ENCODE results near the gene HIPK3. TPM values are rescaled to one million over a fixed set of nuclear protein-coding genes. Genes with fewer than 3 reads are reported as not detected.

The HIPK3 gene
- total and polyA plus RNA-seq, 9 of the 15 experiments (the other 6 are each of a cell fraction or from before 2014, with no cell fraction given), result 2.3 to 19.6 (median 7.5) TPM

DNA sequence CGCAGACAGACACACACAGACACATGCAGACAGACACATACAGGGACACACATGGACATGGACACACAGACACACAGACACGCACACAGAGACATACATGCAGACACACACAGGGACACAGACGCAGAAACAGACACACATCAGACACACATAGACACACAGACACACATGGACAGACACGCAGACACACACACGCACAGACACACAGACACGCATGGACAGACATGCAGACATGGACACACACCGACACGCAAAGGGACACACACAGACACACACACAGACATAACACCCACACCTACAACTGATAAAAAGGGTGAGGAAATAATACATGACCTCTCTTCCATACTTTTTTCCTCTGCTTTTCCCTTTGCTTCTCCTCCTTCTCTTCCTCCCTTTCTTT lies 146.2 kb downstream of the HIPK3 start:
- WGBS (ENCODE audit: insufficient coverage, low coverage, missing lambda C conversion rate), result 5% methylated on average over 6 of the region's 8 CpGs
- FAIRE-seq (no peak), DNase-seq (ENCODE audit: extremely low read depth in 1 of 4, low spot score in 3 of 4) (no peak), ATAC-seq (no peak)
- intact Hi-C loops (cut with micrococcal nuclease) (no loop called here), in situ Hi-C loops (cut with MboI) (no loop called here)
- Histone ChIP-seq H3K79me2 (ENCODE audit: control insufficient read depth, insufficient read depth, low read length) (no peaks in the 10 kb centered on the region), H3K27ac (ENCODE audit: extremely low read depth, low read depth, low read length) (no peak overlapping the region), H3K4me3 (no peak overlapping the region), H3K4me2 (ENCODE audit: insufficient read depth, low read length) (no peak overlapping the region), H3K9ac (ENCODE audit: insufficient read depth in 1 of 2, low read depth in 2 of 2, low read length in 2 of 2) (no peak overlapping the region), H3K4me1 (replicated peaks in 1 of 2; ENCODE audit: control insufficient read depth in 2 of 2, insufficient read depth in 2 of 2, low read length in 2 of 2) (no peaks in the 10 kb centered on the region), H3K9me1 (ENCODE audit: control insufficient read depth, insufficient read depth, low read length) (peaks cover 2% of the 10 kb centered on the region), H4K20me1 (replicated peaks; ENCODE audit: control insufficient read depth, insufficient read depth, low read length) (no peaks in the 10 kb centered on the region), H3K9me3 (replicated peaks; ENCODE audit: control insufficient read depth, insufficient read depth, low read depth, low read length) (no peaks in the 10 kb centered on the region), H3K36me3 (ENCODE audit: control insufficient read depth, insufficient read depth, low read length) (no peaks in the 10 kb centered on the region), H2AFZ (ENCODE audit: low read depth, low read length) (no peak overlapping the region), H3K27me3 (ENCODE audit: control insufficient read depth in 2 of 2, insufficient read depth in 2 of 2, low read length in 2 of 2) (peaks cover 19 to 35% of the 10 kb centered on the region in 2 experiments)
- TF ChIP-seq TSC22D4 (tag; IDR thresholded peaks at IDR 0.05) (peak; percentile 91; the same call in 1 of the 2 replicates), PHF20 (IDR thresholded peaks at IDR 0.05; ENCODE audit: partially characterized antibody) (peak; percentile 22), ZNF785 (CRISPR knock-in tag; IDR thresholded peaks at IDR 0.05) (no peak)
- CTCF ChIA-PET (ENCODE audit: low intra/inter-chr PET ratio), result no interaction called here
- POLR2A ChIA-PET, result no interaction called here
- BruUV-seq (replicated peaks), result no TSS peak

DNA sequence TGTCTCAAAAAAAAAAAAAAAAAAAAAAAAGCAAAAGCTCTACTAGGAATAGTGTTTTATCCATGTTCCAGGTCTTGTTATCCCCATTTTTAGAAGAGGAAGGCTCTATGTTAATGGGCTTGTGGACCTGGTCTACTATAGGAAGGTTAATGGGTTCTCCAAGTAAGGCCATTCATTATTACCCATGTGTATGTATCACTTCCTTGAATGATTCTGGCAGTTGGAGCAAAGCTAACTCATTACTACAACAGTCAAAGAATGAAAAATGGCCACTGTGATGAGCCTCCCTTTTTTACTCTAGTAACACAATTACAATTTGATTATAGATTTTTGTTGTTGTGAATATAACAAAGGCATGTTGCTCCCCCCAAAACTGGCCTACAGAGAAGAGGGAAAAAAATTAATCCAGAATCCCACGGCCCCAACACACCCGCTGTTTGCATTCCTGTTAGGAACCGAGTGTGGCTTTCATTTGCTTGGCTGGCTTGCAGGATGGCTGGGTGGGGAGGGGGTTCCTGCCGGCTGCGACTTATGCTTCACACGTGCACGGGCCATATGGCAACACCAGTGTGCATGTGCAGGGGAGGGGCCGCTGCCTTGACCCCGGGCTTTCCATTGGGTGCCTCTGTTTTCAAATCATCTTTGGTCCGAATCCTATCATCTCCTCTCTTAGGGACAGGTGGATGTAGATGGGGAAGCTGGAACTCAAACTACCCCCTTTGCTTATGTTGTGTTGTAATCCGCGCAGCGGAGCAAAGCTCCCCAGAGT lies 148.8 kb downstream of the HIPK3 start:
- no peaks in the 10 kb centered on the region for H4K20me1 ChIP-seq (replicated peaks; ENCODE audit: control insufficient read depth, insufficient read depth, low read length)
- H3K4me3 ChIP-seq, result no peak overlapping the region
- no peaks in the 10 kb centered on the region for H3K4me1 ChIP-seq (replicated peaks in 1 of 2; ENCODE audit: control insufficient read depth in 2 of 2, insufficient read depth in 2 of 2, low read length in 2 of 2)
- TF ChIP-seq ZNF384 (IDR thresholded peaks at IDR 0.05; ENCODE audit: low read depth, low read length) (no peak), SRSF3 (IDR thresholded peaks at IDR 0.05; ENCODE audit: insufficient read depth, low read length) (no peak), MCM7 (IDR thresholded peaks at IDR 0.05) (no peak), PHF20 (IDR thresholded peaks at IDR 0.05; ENCODE audit: partially characterized antibody) (no peak), ZNF695 (CRISPR knock-in tag; IDR thresholded peaks at IDR 0.05) (no peak), LARP7 (IDR thresholded peaks at IDR 0.05) (no peak), MTA3 (IDR thresholded peaks at IDR 0.05; ENCODE audit: borderline replicate concordance) (no peak), PTTG1 (tag; IDR thresholded peaks at IDR 0.05; ENCODE audit: low read depth) (no peak), KHSRP (IDR thresholded peaks at IDR 0.05) (no peak), FOSL1 (tag; conservative IDR thresholded peaks at IDR 0.05) (no peak)
- TF ChIP-seq, protein P1, sequence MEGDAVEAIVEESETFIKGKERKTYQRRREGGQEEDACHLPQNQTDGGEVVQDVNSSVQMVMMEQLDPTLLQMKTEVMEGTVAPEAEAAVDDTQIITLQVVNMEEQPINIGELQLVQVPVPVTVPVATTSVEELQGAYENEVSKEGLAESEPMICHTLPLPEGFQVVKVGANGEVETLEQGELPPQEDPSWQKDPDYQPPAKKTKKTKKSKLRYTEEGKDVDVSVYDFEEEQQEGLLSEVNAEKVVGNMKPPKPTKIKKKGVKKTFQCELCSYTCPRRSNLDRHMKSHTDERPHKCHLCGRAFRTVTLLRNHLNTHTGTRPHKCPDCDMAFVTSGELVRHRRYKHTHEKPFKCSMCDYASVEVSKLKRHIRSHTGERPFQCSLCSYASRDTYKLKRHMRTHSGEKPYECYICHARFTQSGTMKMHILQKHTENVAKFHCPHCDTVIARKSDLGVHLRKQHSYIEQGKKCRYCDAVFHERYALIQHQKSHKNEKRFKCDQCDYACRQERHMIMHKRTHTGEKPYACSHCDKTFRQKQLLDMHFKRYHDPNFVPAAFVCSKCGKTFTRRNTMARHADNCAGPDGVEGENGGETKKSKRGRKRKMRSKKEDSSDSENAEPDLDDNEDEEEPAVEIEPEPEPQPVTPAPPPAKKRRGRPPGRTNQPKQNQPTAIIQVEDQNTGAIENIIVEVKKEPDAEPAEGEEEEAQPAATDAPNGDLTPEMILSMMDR (IDR thresholded peaks at IDR 0.05 in 2 of 3, conservative IDR thresholded peaks at IDR 0.05 in 1 of 3; ENCODE audit: insufficient read depth in 2 of 3, low read depth in 1 of 3, low read length in 3 of 3), result no peak
- TF ChIP-seq, protein P2, sequence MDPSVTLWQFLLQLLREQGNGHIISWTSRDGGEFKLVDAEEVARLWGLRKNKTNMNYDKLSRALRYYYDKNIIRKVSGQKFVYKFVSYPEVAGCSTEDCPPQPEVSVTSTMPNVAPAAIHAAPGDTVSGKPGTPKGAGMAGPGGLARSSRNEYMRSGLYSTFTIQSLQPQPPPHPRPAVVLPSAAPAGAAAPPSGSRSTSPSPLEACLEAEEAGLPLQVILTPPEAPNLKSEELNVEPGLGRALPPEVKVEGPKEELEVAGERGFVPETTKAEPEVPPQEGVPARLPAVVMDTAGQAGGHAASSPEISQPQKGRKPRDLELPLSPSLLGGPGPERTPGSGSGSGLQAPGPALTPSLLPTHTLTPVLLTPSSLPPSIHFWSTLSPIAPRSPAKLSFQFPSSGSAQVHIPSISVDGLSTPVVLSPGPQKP (CRISPR knock-in tag; IDR thresholded peaks at IDR 0.05), result no peak

More for the DNA sequence above, 148.8 kb downstream of the HIPK3 start:
- ChIA-PET POLR2A (interaction anchor here (1.1 kb wide), 2 partner anchors 9 to 13 kb away, joined by 3 to 5 read pairs; no protein-coding TSS in a partner anchor), CTCF (ENCODE audit: low intra/inter-chr PET ratio) (no interaction called here)
- FAIRE-seq (no peak), DNase-seq (ENCODE audit: extremely low read depth in 1 of 4, low spot score in 3 of 4) (no peak), ATAC-seq (no peak)
- Histone ChIP-seq H3K79me2 (ENCODE audit: control insufficient read depth, insufficient read depth, low read length) (no peaks in the 10 kb centered on the region), H3K9ac (ENCODE audit: insufficient read depth in 1 of 2, low read depth in 2 of 2, low read length in 2 of 2) (no peak overlapping the region), H3K36me3 (ENCODE audit: control insufficient read depth, insufficient read depth, low read length) (no peaks in the 10 kb centered on the region), H3K9me1 (ENCODE audit: control insufficient read depth, insufficient read depth, low read length) (no peaks in the 10 kb centered on the region), H3K4me2 (ENCODE audit: insufficient read depth, low read length) (no peak overlapping the region), H3K9me3 (replicated peaks; ENCODE audit: control insufficient read depth, insufficient read depth, low read depth, low read length) (no peaks in the 10 kb centered on the region), H3K27me3 (ENCODE audit: control insufficient read depth in 2 of 2, insufficient read depth in 2 of 2, low read length in 2 of 2) (peaks cover 31 to 45% of the 10 kb centered on the region in 2 experiments), H3K27ac (ENCODE audit: extremely low read depth, low read depth, low read length) (no peak overlapping the region), H2AFZ (ENCODE audit: low read depth, low read length) (no peak overlapping the region)
- intact Hi-C loops (cut with micrococcal nuclease) (no loop called here), in situ Hi-C loops (cut with MboI) (no loop called here)
- no TSS peak for BruUV-seq (replicated peaks)
- WGBS (ENCODE audit: insufficient coverage, low coverage, missing lambda C conversion rate), result 4% methylated on average over 13 of the region's 13 CpGs
